DLD1 (cell line): ENCODE results near the gene SCARB1.

Experiments used
- in situ Hi-C: cut with HindIII; loops from 2 replicates; pipeline ENCODE4 v1.10.0; 2017; ENCODE audit warnings: low sequenced_read_pairs

The SCARB1 gene

GRCh38 chr12:124778411-124778810, 85.3 kb downstream of the SCARB1 start:
- in situ Hi-C loops = no loop called here

- in situ Hi-C loops = no loop called here
These were observed 86.0 kb downstream of the SCARB1 start for GRCh38 chr12:124777399-124778372.

- in situ Hi-C loops = no loop called here
These were observed 87.5 kb downstream of the SCARB1 start for GRCh38 chr12:124776125-124776513.

- in situ Hi-C loops = no loop called here
These were observed 89.0 kb downstream of the SCARB1 start for GRCh38 chr12:124774462-124775167.

- in situ Hi-C loops = no loop called here
These were observed 89.6 kb downstream of the SCARB1 start for GRCh38 chr12:124774054-124774461.

- in situ Hi-C loops = no loop called here
These were observed 91.1 kb downstream of the SCARB1 start for GRCh38 chr12:124772289-124773170.

GRCh38 chr12:124771462-124772288, 92.0 kb downstream of the SCARB1 start:
- in situ Hi-C loops = no loop called here

- in situ Hi-C loops = no loop called here
These were observed 92.9 kb downstream of the SCARB1 start for GRCh38 chr12:124770728-124771127.

- in situ Hi-C loops = no loop called here
These were observed 93.7 kb downstream of the SCARB1 start for GRCh38 chr12:124769881-124770512.

- in situ Hi-C loops = no loop called here
These were observed 94.5 kb downstream of the SCARB1 start for GRCh38 chr12:124769163-124769530.

- in situ Hi-C loops = no loop called here
These were observed 95.1 kb downstream of the SCARB1 start for GRCh38 chr12:124768452-124769162.

GRCh38 chr12:124767066-124767821, 96.4 kb downstream of the SCARB1 start:
- in situ Hi-C loops = no loop called here

- in situ Hi-C loops = no loop called here
These were observed 97.0 kb downstream of the SCARB1 start for GRCh38 chr12:124766727-124767065.

GRCh38 chr12:124765581-124766489, 97.8 kb downstream of the SCARB1 start:
- in situ Hi-C loops = no loop called here

- in situ Hi-C loops = no loop called here
These were observed 98.6 kb downstream of the SCARB1 start for GRCh38 chr12:124764870-124765580.

- in situ Hi-C loops = no loop called here
These were observed 99.2 kb downstream of the SCARB1 start for GRCh38 chr12:124764451-124764850.

GRCh38 chr12:124763594-124763979, 100.1 kb downstream of the SCARB1 start:
- in situ Hi-C loops = no loop called here
